HG03521 (cell line): Measurements from ENCODE around the gene TDRD9.

Experiments used
- ATAC-seq: cut with Tn5 transposase; IDR thresholded peaks from one replicate; pipeline ENCODE4 v1.9.1; 2021; ENCODE audit warnings: mild to moderate bottlenecking, moderate library complexity; ENCODE audit not compliant: unreplicated experiment

TDRD9 gene

GRCh38 chr14:104020471-104020870 is 92.2 kb downstream of the TDRD9 start:
- ATAC-seq: no peak

GRCh38 chr14:104023325-104024055 is 95.2 kb downstream of the TDRD9 start:
- ATAC-seq: no peak

DNA sequence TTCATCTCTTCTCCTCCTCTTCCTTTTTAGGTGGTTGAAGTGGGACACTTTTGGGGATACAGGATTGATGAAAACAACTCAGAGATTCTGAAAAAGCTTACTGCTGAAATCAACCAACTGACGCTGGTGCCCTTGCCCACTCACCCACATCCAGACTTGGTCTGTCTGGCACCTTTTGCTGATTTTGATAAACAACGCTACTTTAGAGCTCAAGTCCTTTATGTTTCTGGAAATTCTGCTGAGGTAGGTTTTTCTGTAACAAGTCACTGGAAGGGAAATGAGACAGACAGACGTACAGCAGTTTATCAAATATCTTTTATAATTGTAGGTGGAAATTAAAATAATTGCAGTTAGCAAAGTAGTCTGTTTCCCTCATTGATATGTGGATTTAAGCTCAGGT is 97.3 kb downstream of the TDRD9 start:
- no peak for ATAC-seq

DNA sequence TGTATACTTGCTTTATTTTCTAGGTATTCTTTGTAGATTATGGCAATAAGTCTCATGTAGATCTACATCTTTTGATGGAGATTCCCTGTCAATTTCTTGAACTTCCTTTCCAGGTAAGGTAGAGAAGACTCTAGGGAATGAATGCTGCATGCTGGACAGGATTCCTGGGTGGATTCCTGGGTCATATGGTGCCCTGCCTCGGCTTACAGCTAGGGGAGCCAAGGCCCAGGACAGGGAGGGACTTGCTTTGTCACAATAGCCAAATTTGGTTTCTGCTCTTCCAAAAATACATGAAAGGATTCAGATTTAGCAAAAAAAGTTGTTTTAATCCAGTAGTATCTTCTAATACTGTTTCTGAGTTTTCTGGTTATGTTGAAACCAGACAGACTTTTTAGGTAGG is 97.8 kb downstream of the TDRD9 start:
- ATAC-seq: no peak

DNA sequence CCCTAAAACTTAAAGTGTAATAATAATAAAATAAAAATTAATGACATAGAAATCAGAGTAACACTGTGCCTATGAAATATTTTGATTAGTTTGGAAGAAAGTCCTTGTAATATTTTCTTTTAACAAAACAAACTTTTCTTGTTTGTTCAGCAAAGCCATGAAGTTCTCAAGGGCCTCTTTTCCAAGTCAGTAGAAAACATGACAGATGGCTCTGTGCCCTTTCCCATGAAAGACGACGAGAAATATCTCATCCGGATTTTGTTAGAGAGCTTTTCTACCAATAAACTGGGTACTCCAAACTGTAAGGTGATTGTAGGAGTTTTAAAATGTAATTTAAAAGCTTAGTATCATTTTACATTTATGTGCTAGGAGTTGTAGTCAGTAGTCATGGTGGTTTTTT is 102.7 kb downstream of the TDRD9 start:
- ATAC-seq: no peak

- no peak for ATAC-seq
Observed at GRCh38 chr14:104031384-104031783, 103.1 kb downstream of the TDRD9 start.

- ATAC-seq: no peak
Observed at GRCh38 chr14:104034976-104035699, 106.9 kb downstream of the TDRD9 start.

GRCh38 chr14:104036212-104036611 is 108.0 kb downstream of the TDRD9 start:
- no peak for ATAC-seq

- no peak for ATAC-seq
Observed at GRCh38 chr14:104037074-104037473, 108.8 kb downstream of the TDRD9 start.

GRCh38 chr14:104037903-104038302 is 109.6 kb downstream of the TDRD9 start:
- no peak for ATAC-seq

GRCh38 chr14:104039214-104039613 is 111.0 kb downstream of the TDRD9 start:
- no peak for ATAC-seq

DNA sequence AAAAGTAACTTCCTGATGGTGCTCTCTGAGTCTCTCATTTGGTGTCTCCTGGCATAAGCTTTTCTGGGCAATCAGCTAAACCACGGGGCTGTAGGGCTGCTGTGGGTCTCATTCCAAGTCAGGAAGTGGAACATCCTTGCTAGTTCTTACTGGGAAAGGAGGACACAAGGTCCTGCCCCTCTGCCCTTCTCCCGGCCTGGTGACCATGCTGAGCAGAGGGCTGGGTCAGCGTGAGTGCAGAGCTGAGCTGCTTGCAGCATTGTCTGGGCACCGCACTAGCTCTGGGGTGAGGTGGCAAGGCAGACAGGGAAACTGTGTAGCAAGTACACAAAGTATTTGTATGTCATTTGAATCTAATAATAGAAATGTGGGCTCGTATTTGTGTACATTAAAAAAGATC is 112.3 kb downstream of the TDRD9 start:
- no peak for ATAC-seq

- ATAC-seq: no peak
Observed at GRCh38 chr14:104041430-104042104, 113.3 kb downstream of the TDRD9 start.

- ATAC-seq: no peak
Observed at GRCh38 chr14:104044016-104044415, 115.8 kb downstream of the TDRD9 start.

GRCh38 chr14:104047761-104048160 is 119.5 kb downstream of the TDRD9 start:
- ATAC-seq: no peak

GRCh38 chr14:104048758-104049507 is 120.7 kb downstream of the TDRD9 start:
- ATAC-seq: no peak

DNA sequence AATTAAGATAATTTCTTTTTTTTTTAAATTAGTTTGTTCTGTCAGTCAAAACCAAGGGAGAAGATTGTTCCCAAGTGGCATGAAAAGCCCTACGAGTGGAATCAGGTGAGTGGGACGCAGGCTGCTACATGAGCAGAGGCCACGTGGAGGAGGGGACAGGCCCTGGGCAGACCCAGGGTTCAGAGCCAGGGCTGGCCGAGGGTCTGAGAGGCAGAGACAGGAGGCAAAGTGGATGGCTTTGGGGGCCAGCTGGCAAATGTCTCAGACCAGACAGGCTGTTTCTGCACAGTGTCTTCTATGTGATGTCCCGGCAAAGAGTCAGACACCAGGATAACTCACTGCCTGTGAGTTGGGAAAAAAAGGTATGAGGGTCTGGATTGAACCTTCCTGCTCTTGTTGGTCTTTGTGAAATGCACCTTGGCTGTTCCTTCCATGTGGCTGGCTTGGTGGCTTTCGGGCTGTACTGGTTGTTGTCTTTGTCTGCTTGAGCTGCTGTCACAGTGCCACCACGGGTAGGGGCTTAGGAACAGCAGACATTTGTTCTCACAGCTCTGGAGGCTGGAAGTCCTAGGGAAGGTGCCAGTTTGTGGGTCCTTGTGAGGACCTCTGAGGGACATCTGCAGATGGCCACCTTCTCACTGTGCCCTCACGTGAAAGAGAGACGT is 121.5 kb downstream of the TDRD9 start:
- no peak for ATAC-seq

DNA sequence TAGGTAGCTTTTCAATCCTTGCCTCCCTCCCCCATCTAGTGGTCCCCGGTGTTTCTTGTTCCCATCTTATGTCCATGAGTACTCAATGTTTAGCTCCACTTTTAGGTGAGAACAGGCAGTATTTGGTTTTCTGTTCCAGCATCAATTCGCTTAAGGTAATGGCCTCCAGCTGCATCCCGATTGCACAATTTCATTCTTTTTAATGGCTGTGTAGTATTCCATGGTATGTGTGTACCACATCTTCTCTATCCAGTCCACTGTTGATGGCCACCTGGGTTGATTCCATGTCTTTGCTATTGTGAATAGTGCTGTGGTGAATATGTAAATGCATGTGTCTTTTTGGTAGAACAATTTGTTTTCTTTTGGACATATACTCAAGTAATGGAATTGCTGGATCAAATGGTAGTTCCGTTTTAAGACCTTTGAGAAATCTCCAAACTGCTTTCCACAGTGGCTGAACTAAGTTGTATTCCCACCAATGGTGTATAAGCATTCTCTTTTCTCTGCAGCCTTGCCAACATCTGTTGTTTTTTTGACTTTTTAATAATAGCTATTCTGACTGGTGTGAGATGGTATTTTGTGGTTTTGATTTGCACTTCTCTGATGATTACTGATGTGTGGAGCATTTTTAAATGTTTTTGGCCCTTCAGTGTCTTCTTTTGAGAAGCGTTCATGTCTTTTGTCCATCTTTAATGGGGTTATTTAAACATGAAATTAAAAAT is 123.0 kb downstream of the TDRD9 start:
- no peak for ATAC-seq

- ATAC-seq: no peak
Observed at GRCh38 chr14:104054222-104054905, 126.1 kb downstream of the TDRD9 start.
